ENCODE results near the gene HAO1. TPM values are rescaled to one million over a fixed set of nuclear protein-coding genes. Genes with fewer than 3 reads are reported as not detected.

HAO1 gene
- total and polyA plus RNA-seq, 2 of the 13 experiments (the other 11 are each of a cell fraction or from before 2014, with no cell fraction given) = 0.03 TPM; not detected in 1

DNA sequence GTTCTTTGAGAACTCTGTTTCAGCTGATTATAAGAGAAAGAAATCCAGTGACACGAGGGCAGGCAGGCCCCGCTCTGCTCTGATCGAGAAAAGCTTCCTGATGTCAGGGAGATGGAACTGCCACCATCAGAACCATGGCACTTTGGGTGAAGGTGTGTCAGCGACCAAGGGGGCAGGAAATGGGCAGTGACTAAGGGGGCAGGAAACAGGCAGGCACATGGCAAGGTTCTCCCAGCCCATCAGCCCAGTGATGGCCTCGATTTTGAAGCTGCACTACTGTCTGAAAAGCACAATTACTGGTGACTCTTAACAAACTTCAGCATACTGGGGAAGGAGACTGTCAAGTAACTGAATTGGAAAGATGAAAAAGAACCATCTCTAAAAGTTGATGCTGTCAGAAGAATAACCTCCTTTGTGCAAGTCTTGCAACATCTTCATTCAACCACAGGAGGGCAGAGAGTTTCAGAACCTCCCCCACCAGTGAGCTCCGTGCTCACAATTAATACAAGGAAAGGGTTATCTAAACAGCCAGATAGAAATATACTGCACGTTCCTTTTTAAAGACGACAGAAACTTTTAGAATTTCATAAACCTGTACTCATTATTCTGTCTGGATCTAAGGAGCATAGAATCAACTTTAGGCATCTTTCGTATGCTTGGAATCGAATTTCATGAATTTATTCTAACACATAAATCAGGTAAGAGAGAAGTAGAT is 40.2 kb upstream of the HAO1 start (continued):
- TF ChIP-seq GZF1 (CRISPR knock-in tag; IDR thresholded peaks at IDR 0.05) (no peak), ZNF282 (IDR thresholded peaks at IDR 0.05; ENCODE audit: partially characterized antibody) (no peak), HCFC1 (IDR thresholded peaks at IDR 0.05; ENCODE audit: low read depth, low read length) (no peak), CEBPG (CRISPR knock-in tag; IDR thresholded peaks at IDR 0.05) (peak; percentile 90), ZNF652 (CRISPR knock-in tag; IDR thresholded peaks at IDR 0.05; ENCODE audit: borderline replicate concordance, low read depth) (0 out of 2 replicates have a peak, but pooled peaks have one; percentile 43), ZNF746 (CRISPR knock-in tag; IDR thresholded peaks at IDR 0.05) (no peak), ONECUT2 (CRISPR knock-in tag; IDR thresholded peaks at IDR 0.05) (no peak), ZNF530 (CRISPR knock-in tag; IDR thresholded peaks at IDR 0.05; ENCODE audit: low read depth) (no peak), IRX3 (CRISPR knock-in tag; IDR thresholded peaks at IDR 0.05; ENCODE audit: borderline replicate concordance, low read depth) (no peak), HMG20A (CRISPR knock-in tag; IDR thresholded peaks at IDR 0.05; ENCODE audit: borderline replicate concordance) (0 out of 2 replicates have a peak, but pooled peaks have one; percentile 32), ZNF225 (CRISPR knock-in tag; IDR thresholded peaks at IDR 0.05) (0 out of 2 replicates have a peak, but pooled peaks have one; percentile 29), ZNF335 (CRISPR knock-in tag; IDR thresholded peaks at IDR 0.05) (no peak), NFIB (CRISPR knock-in tag; IDR thresholded peaks at IDR 0.05; ENCODE audit: borderline replicate concordance) (no peak), THAP11 (CRISPR knock-in tag; IDR thresholded peaks at IDR 0.05) (peak; percentile 40; the same call in 1 of the 2 replicates)
- TF ChIP-seq, protein P1, sequence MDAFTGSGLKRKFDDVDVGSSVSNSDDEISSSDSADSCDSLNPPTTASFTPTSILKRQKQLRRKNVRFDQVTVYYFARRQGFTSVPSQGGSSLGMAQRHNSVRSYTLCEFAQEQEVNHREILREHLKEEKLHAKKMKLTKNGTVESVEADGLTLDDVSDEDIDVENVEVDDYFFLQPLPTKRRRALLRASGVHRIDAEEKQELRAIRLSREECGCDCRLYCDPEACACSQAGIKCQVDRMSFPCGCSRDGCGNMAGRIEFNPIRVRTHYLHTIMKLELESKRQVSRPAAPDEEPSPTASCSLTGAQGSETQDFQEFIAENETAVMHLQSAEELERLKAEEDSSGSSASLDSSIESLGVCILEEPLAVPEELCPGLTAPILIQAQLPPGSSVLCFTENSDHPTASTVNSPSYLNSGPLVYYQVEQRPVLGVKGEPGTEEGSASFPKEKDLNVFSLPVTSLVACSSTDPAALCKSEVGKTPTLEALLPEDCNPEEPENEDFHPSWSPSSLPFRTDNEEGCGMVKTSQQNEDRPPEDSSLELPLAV (CRISPR knock-in tag; conservative IDR thresholded peaks at IDR 0.05; ENCODE audit: low read depth) = no peak
- TF ChIP-seq, protein P2, sequence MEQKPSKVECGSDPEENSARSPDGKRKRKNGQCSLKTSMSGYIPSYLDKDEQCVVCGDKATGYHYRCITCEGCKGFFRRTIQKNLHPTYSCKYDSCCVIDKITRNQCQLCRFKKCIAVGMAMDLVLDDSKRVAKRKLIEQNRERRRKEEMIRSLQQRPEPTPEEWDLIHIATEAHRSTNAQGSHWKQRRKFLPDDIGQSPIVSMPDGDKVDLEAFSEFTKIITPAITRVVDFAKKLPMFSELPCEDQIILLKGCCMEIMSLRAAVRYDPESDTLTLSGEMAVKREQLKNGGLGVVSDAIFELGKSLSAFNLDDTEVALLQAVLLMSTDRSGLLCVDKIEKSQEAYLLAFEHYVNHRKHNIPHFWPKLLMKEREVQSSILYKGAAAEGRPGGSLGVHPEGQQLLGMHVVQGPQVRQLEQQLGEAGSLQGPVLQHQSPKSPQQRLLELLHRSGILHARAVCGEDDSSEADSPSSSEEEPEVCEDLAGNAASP (CRISPR knock-in tag; IDR thresholded peaks at IDR 0.05; ENCODE audit: borderline replicate concordance) = 0 out of 2 replicates have a peak, but pooled peaks have one; percentile 13
- TF ChIP-seq, protein P3, sequence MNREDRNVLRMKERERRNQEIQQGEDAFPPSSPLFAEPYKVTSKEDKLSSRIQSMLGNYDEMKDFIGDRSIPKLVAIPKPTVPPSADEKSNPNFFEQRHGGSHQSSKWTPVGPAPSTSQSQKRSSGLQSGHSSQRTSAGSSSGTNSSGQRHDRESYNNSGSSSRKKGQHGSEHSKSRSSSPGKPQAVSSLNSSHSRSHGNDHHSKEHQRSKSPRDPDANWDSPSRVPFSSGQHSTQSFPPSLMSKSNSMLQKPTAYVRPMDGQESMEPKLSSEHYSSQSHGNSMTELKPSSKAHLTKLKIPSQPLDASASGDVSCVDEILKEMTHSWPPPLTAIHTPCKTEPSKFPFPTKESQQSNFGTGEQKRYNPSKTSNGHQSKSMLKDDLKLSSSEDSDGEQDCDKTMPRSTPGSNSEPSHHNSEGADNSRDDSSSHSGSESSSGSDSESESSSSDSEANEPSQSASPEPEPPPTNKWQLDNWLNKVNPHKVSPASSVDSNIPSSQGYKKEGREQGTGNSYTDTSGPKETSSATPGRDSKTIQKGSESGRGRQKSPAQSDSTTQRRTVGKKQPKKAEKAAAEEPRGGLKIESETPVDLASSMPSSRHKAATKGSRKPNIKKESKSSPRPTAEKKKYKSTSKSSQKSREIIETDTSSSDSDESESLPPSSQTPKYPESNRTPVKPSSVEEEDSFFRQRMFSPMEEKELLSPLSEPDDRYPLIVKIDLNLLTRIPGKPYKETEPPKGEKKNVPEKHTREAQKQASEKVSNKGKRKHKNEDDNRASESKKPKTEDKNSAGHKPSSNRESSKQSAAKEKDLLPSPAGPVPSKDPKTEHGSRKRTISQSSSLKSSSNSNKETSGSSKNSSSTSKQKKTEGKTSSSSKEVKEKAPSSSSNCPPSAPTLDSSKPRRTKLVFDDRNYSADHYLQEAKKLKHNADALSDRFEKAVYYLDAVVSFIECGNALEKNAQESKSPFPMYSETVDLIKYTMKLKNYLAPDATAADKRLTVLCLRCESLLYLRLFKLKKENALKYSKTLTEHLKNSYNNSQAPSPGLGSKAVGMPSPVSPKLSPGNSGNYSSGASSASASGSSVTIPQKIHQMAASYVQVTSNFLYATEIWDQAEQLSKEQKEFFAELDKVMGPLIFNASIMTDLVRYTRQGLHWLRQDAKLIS (CRISPR knock-in tag; IDR thresholded peaks at IDR 0.05) = no peak
- TF ChIP-seq, protein P4, sequence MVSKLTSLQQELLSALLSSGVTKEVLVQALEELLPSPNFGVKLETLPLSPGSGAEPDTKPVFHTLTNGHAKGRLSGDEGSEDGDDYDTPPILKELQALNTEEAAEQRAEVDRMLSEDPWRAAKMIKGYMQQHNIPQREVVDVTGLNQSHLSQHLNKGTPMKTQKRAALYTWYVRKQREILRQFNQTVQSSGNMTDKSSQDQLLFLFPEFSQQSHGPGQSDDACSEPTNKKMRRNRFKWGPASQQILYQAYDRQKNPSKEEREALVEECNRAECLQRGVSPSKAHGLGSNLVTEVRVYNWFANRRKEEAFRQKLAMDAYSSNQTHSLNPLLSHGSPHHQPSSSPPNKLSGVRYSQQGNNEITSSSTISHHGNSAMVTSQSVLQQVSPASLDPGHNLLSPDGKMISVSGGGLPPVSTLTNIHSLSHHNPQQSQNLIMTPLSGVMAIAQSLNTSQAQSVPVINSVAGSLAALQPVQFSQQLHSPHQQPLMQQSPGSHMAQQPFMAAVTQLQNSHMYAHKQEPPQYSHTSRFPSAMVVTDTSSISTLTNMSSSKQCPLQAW (CRISPR knock-in tag; IDR thresholded peaks at IDR 0.05) = no peak
- TF ChIP-seq, protein P5, sequence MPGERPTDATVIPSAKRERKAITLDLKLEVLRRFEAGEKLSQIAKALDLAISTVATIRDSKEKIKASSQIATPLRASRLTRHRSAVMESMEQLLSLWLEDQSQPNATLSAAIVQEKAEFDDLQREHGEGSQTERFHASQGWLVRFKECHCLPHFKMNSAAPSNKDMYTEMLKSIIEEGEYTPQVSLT (CRISPR knock-in tag; IDR thresholded peaks at IDR 0.05; ENCODE audit: borderline replicate concordance, low read depth) = no peak
- TF ChIP-seq, protein P6, sequence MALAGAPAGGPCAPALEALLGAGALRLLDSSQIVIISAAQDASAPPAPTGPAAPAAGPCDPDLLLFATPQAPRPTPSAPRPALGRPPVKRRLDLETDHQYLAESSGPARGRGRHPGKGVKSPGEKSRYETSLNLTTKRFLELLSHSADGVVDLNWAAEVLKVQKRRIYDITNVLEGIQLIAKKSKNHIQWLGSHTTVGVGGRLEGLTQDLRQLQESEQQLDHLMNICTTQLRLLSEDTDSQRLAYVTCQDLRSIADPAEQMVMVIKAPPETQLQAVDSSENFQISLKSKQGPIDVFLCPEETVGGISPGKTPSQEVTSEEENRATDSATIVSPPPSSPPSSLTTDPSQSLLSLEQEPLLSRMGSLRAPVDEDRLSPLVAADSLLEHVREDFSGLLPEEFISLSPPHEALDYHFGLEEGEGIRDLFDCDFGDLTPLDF (CRISPR knock-in tag; IDR thresholded peaks at IDR 0.05) = 0 out of 2 replicates have a peak, but pooled peaks have one; percentile 17
